Nephron progenitor cell (in vitro differentiated cells): Measurements from ENCODE around the gene CIAPIN1.

ENCODE experiments used
- DNase-seq: peaks from one replicate; pipeline ENCODE4 v3.0.0; 2021
- H3K27ac Mint-ChIP-seq: 2 replicates; pipeline ENCODE4 v1.8.0; 2021; ENCODE audit warnings: mild to moderate bottlenecking, moderate library complexity, mixed read lengths
- H3K27me3 Mint-ChIP-seq: 2 replicates; pipeline ENCODE4 v1.8.0; 2021; ENCODE audit warnings: mild to moderate bottlenecking, low read depth, mixed read lengths; ENCODE audit not compliant: poor library complexity
- H3K36me3 Mint-ChIP-seq: 2 replicates; pipeline ENCODE4 v1.8.0; 2021; ENCODE audit warnings: low read depth, mixed read lengths
- H3K4me1 Mint-ChIP-seq: 2 replicates; pipeline ENCODE4 v1.8.0; 2021; ENCODE audit warnings: mixed read lengths
- H3K4me3 Mint-ChIP-seq: 2 replicates; pipeline ENCODE4 v1.8.0; 2021; ENCODE audit warnings: mild to moderate bottlenecking, moderate library complexity, mixed read lengths
- H3K9me3 Mint-ChIP-seq: 2 replicates; pipeline ENCODE4 v1.8.0; 2021; ENCODE audit warnings: mild to moderate bottlenecking, moderate library complexity, mixed read lengths
- TF ChIP-seq, protein P1 (sequence below): fragments of 200-600 bp; sonication (generic); IDR thresholded peaks from 2 replicates; pipeline ENCODE4 v1.5.0; 2021; ENCODE audit warnings: antibody characterized with exemption

CIAPIN1 gene

DNA sequence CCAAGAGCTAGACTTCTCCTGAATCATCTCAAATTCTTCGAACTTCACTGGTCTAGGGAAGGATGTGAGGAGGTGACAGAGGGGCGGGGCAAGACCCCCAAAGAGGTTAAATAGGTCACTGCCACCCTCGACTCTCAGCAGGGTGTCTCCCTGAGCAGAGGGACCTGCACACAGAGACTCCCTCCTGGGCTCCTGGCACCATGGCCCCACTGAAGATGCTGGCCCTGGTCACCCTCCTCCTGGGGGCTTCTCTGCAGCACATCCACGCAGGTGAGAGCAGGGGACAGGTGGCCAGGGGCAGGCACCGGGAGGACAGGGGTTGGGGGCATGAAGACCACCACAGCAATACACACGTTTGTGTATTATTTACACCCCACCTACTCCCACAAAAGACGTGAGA, 33.5 kb downstream of the CIAPIN1 start:
- no peaks in the 10 kb centered on the region for H3K9me3 Mint-ChIP-seq
- H3K4me3 Mint-ChIP-seq = no peak overlapping the region
- no peak for DNase-seq
- peaks cover 56% of the 10 kb centered on the region for H3K4me1 Mint-ChIP-seq
- peaks cover 16% of the 10 kb centered on the region for H3K27me3 Mint-ChIP-seq
- TF ChIP-seq, protein P1, sequence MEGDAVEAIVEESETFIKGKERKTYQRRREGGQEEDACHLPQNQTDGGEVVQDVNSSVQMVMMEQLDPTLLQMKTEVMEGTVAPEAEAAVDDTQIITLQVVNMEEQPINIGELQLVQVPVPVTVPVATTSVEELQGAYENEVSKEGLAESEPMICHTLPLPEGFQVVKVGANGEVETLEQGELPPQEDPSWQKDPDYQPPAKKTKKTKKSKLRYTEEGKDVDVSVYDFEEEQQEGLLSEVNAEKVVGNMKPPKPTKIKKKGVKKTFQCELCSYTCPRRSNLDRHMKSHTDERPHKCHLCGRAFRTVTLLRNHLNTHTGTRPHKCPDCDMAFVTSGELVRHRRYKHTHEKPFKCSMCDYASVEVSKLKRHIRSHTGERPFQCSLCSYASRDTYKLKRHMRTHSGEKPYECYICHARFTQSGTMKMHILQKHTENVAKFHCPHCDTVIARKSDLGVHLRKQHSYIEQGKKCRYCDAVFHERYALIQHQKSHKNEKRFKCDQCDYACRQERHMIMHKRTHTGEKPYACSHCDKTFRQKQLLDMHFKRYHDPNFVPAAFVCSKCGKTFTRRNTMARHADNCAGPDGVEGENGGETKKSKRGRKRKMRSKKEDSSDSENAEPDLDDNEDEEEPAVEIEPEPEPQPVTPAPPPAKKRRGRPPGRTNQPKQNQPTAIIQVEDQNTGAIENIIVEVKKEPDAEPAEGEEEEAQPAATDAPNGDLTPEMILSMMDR = no peak
- no peak overlapping the region for H3K27ac Mint-ChIP-seq
- no peaks in the 10 kb centered on the region for H3K36me3 Mint-ChIP-seq

DNA sequence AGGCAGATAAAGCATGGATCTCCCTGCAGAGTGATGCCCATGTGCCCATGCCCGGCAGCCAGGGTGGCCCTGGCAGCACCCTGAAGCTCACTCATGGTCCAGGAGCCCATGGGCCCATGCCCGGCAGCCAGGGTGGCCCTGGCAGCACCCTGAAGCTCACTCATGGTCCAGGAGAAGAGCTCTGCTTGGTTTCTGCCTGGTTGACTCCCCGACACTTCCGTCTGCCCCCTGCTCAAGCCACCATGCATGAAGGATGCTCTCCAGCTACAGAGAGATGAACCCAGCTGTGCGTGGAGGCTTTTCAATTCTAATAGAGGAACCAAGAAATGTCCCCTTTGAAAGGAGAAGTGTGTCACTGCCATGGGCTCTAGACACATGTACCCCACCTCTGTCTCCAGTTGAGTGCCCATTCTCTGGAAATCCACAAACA, 33.9 kb downstream of the CIAPIN1 start:
- H3K4me3 Mint-ChIP-seq = no peak overlapping the region
- no peak overlapping the region for H3K27ac Mint-ChIP-seq
- H3K27me3 Mint-ChIP-seq = peaks cover 17% of the 10 kb centered on the region
- H3K36me3 Mint-ChIP-seq = no peaks in the 10 kb centered on the region
- H3K9me3 Mint-ChIP-seq = no peaks in the 10 kb centered on the region
- DNase-seq = no peak
- TF ChIP-seq, protein P1 = no peak
- peaks cover 52% of the 10 kb centered on the region for H3K4me1 Mint-ChIP-seq

DNA sequence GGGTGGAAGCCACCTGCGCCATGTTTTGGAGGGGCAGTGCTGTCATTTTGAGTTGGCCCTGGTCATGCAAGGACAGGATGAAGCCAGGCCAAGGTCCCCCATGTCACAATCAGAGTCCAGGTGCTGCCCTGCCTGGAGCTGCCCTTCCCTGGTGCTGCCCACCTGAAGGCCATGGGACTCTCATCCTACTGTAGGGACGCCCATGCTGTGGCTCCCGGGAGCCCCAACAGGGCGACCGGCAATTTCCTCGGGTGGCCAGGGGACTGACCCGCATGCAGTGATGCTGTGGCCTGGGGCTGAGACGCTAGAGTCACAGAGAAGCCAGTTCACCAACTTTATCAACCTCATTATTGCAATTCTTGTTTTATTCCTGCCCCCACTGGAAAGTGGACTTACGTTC, 34.6 kb downstream of the CIAPIN1 start:
- peaks cover 44% of the 10 kb centered on the region for H3K4me1 Mint-ChIP-seq
- H3K9me3 Mint-ChIP-seq = no peaks in the 10 kb centered on the region
- DNase-seq = no peak
- H3K27ac Mint-ChIP-seq = no peak overlapping the region
- peaks cover 17% of the 10 kb centered on the region for H3K27me3 Mint-ChIP-seq
- H3K4me3 Mint-ChIP-seq = no peak overlapping the region
- no peaks in the 10 kb centered on the region for H3K36me3 Mint-ChIP-seq
- TF ChIP-seq, protein P1 = no peak

DNA sequence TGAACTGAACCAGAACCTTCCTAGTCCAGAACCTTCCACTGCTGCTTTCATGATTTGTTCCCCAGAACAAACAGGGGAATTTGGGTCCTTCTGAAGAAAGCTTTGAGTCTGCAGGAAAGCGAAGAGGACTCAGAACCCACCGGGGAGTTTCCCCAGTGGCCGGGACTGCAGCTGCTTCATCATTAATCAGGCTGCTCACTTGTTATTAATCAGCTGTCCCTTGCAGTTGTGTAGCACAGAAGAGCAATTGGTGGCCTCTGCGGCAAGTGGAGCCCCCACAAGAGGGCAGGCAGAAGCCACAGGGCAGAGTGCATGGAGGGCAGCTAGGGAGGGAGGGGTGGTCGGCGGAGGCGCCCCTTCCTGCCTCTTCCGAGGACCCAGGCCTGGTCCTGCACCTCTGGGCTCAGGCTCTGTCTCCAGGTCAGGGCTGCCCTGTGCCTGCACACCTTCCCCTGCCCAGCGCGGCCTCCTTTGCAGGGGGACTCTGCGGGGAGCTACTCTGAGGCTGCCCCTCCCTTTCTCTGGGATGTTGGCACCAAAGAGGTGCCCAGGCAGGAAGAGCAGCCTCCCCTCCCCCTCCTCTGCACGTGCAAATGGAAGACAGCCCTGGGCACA, 35.7 kb downstream of the CIAPIN1 start:
- H3K9me3 Mint-ChIP-seq = no peaks in the 10 kb centered on the region
- peaks cover 33% of the 10 kb centered on the region for H3K4me1 Mint-ChIP-seq
- peaks cover 17% of the 10 kb centered on the region for H3K27me3 Mint-ChIP-seq
- TF ChIP-seq, protein P1 = no peak
- H3K27ac Mint-ChIP-seq = no peak overlapping the region
- H3K4me3 Mint-ChIP-seq = no peak overlapping the region
- H3K36me3 Mint-ChIP-seq = no peaks in the 10 kb centered on the region
- DNase-seq = no peak

DNA sequence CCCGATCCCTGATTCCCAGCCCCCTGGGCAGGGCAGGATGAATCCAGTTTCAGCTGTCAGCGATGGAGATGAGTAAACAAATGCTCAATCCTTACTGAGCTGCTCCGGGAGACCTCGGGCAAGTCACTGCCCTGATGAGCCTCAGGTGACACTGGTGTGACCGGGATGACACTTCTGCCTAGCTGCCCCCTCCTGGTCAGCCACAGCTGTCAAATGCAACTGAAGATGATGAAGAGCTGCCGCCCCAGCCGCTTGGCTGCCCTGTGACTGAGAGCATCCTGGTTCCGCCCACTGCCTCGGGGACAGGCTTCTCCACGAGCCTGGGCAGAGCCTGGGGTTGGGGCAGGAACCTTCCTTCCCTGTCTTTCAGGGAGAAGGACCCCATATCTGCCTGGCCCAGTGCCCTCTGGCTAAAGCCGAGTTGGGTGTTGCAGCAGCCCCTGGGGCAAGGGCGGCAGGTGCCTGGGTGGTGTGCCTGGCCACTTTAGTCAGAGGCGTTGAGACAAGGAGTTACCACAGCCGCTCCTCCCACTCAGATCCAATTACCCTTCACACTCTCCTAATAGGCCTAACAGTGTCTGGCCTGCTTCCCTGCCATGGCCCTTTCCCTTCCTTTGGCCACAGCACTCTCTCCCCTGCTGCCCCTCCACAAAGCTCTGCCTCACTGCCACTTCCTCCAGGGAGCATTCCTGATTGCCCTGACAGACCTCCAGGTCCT, 37.2 kb downstream of the CIAPIN1 start:
- Mint-ChIP-seq H3K9me3 (no peaks in the 10 kb centered on the region), H3K36me3 (no peaks in the 10 kb centered on the region), H3K4me3 (no peak overlapping the region), H3K27me3 (peaks cover 28% of the 10 kb centered on the region), H3K4me1 (peaks cover 26% of the 10 kb centered on the region), H3K27ac (no peak overlapping the region)
- TF ChIP-seq, protein P1 = no peak
- DNase-seq = peak; percentile 22

DNA sequence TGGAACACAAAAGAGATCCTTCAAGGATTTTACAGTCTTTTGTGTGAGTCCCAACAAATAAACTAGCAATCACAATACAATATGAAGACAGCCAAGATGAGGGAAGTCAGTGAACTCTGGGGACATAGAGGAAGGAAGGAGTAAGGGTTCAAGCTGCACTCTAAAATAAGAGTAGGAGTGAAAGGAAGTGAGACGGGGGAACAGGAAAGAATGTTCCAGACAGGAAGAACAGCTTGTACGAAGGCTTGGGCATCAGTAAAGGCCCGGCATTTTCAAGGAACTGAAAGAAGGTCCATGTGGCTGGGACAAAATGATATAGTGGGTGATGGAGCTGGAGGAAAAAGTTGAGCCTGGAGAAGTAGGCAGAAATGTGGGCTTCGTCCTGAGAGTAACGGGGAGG, 38.1 kb downstream of the CIAPIN1 start:
- H3K36me3 Mint-ChIP-seq = no peaks in the 10 kb centered on the region
- H3K4me3 Mint-ChIP-seq = no peak overlapping the region
- H3K27me3 Mint-ChIP-seq = peaks cover 36% of the 10 kb centered on the region
- TF ChIP-seq, protein P1 = no peak
- no peak overlapping the region for H3K27ac Mint-ChIP-seq
- no peaks in the 10 kb centered on the region for H3K9me3 Mint-ChIP-seq
- H3K4me1 Mint-ChIP-seq = peaks cover 23% of the 10 kb centered on the region
- DNase-seq = no peak
